ENCODE results near the gene NUDCD3.

DNA sequence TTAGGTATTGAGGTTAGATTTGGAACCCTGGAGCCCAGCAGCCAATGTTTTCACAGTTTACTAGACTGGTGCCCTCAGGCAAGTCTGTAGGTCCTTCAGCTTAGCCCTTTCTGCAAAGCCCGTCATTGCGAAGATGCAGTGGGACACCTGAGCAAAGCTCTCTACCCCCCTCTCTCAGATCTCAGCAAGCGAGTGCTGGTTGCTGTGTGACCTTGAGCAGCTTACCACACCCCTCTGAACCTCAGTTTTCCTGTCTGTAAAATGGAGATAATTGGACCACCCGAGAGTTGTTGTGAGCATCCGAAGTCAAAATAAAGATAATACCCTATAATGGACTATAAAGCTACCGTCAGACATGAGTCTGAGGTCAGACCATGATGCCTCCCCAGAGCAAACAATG is 47.0 kb upstream of the NUDCD3 start:
- TF ChIP-seq, protein P1, sequence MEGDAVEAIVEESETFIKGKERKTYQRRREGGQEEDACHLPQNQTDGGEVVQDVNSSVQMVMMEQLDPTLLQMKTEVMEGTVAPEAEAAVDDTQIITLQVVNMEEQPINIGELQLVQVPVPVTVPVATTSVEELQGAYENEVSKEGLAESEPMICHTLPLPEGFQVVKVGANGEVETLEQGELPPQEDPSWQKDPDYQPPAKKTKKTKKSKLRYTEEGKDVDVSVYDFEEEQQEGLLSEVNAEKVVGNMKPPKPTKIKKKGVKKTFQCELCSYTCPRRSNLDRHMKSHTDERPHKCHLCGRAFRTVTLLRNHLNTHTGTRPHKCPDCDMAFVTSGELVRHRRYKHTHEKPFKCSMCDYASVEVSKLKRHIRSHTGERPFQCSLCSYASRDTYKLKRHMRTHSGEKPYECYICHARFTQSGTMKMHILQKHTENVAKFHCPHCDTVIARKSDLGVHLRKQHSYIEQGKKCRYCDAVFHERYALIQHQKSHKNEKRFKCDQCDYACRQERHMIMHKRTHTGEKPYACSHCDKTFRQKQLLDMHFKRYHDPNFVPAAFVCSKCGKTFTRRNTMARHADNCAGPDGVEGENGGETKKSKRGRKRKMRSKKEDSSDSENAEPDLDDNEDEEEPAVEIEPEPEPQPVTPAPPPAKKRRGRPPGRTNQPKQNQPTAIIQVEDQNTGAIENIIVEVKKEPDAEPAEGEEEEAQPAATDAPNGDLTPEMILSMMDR (IDR thresholded peaks at IDR 0.05; ENCODE audit: low read length): no peak
- TF ChIP-seq EZH2phosphoT487 (IDR thresholded peaks at IDR 0.05; ENCODE audit: low read length): no peak

All from MM.1S (cell line).